ENCODE measurements around the gene TREM2.
"Not testable (repeated sequence)": the region's sequence is repeated elsewhere in the genome, so short reads cannot be mapped to it uniquely, and the experiment has no call there.

TREM2 gene

DNA sequence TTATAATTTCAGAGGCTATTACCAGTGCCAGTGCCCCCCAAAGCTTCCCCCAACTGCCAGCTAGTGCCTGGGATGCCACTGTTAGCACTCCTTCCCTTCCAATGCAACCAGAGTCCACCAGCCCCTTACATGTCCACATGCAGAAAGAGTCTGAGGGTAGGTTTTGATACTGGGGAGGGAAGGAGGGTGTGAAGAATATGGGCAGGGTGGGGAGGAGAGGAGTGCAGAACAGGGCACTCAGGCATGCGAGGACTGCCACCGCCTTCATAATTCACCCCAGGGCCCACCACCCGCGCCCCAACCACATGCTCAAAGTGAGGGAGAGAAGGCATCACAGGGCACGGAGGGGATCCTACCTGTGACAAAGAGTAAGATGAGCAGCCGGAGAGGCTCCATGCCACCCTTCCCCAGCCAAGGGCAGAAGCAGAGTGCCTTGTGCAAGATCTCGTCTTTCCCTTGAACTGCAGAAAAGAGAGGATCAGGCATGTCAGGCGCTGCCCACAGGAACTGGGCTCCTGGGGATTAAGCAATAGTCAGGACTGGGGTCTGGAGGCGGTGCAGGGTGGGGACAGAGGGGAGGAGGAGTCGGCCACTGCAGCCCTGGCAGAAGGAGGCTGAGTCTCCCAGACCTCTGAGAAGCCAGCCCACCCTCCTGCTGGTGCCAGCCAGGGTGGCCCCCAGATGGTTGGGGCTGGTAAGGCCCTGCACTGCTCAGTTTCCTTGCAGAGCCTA is at the start of gene TREM2:
Gene TREM2 (minus strand): TSS at position 430 of the 732 bp plus-strand sequence. CDS start 34 bp downstream, at position 396.
- no peak for DNase-seq

DNA sequence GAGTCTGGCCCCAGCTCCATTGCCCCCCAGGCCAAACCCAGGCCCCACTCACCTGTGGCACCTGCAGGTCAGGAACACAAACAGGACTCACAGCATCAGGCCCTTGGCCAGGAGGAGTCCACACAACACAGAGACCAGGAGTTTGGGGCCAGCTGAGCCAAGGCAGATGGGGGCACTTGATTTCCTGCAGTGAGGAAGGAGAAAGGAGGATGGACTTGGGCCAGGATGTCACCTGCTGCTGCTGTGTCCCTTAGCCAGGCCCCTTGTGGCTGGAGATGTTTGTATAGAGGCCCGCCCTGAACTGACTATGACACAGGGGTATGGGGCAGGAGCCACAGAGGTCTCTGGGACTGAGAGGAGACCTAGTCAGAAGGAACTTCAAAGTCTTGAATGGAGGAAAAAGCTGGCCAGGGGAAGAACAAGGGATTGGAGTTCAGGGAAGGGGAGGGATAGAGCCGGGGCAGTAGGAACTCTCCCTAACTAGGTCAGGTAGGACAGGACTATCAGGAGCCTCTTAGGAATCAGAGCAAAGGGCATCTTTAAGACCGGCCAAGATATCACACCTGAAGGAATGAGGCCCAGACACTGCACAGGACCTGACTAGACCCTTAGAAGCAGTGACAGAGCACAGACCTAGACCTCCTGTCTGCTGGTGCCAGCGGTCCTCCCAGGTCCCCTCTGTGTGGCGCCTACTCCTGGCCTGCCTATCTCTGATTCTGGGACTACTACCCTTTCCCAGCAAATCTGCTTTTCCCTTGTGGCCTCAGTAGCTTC is 46.8 kb upstream of the TREM2 start:
- no peak for DNase-seq

GRCh38 chr6:41208439-41209106 is 45.7 kb upstream of the TREM2 start:
- no peak for DNase-seq

- no peak for DNase-seq
Measured at GRCh38 chr6:41204156-41204555, 41.2 kb upstream of the TREM2 start.

GRCh38 chr6:41201764-41202173 is 38.9 kb upstream of the TREM2 start:
- no peak for DNase-seq

DNA sequence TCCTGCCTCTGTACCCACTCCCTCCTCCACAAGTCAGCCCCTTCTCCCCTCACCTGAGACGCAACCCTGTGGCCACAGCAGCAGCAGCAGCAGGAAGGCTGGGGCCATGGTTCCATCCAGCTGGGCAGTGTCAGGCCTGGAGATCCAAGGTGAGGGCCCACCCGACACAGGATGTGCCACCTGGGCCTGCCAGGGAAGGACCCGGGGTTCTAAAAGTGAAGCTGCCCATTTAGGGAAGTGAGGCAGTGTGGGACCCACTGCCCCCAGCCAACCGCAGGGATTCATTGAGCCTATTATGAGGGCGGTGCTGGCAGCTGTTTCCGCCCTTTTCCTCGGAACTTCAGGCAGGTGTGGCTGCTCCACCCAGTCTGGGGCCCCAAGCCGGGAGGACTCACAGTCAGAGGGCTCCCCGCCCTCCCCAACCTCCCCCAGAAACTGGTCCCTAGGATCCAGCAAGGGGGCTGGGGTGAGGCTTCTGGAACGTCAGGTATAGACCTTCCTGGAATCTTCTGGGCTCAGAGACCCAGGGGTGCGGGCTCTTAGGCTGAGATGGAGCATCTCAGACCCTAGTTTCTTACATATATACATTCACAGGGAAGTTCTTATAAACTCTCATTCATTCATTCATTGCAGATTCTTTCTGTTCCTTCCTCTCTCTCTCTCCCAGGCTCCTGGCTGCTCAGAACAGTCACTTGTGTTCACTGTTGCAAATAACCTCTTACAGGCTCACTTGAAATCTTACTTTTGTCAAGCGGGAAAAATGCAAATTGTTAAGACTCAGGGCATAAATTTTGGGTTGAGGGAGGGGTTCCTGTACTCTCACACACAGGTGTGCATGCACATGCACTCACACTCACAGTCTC is 38.2 kb upstream of the TREM2 start, which contains the start of gene TREML2:
Gene TREML2 (minus strand): TSS at position 249 of the 863 bp plus-strand sequence. CDS start 141 bp downstream, at position 108.
- no peak for DNase-seq

- no peak for DNase-seq
Measured at GRCh38 chr6:41200296-41200900, 37.5 kb upstream of the TREM2 start.

GRCh38 chr6:41199552-41200246 is 36.8 kb upstream of the TREM2 start:
- DNase-seq, result no peak

GRCh38 chr6:41197234-41197633 is 34.3 kb upstream of the TREM2 start:
- DNase-seq, result no peak

GRCh38 chr6:41194386-41194785 is 31.5 kb upstream of the TREM2 start:
- DNase-seq, result no peak

GRCh38 chr6:41193884-41194283 is 31.0 kb upstream of the TREM2 start:
- DNase-seq, result no peak

GRCh38 chr6:41193171-41193734 is 30.3 kb upstream of the TREM2 start:
- DNase-seq, result no peak

- DNase-seq, result no peak
Measured at GRCh38 chr6:41191569-41191968, 28.7 kb upstream of the TREM2 start.

GRCh38 chr6:41190791-41191190 is 27.9 kb upstream of the TREM2 start:
- DNase-seq, result no peak

- no peak for DNase-seq
Measured at GRCh38 chr6:41189967-41190366, 27.1 kb upstream of the TREM2 start.

DNA sequence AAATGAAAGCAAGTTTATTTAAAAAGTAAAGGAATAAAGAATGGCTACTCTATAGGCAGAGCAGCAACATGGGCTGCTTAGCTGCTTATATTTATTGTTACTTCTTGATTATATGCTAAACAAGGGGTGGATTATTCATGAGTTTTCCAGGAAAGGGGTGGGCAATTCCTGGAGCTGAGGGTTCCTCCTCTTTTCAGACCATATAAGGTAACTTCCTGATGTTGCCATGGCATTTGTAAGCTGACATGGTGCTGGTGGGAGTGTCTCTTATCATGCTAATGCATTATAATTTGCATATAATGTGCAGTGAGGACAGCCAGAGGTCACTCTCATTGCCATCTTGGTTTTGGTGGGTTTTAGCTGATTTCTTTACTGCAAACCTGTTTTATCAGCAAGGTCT is 26.1 kb upstream of the TREM2 start:
- not testable (repeated sequence) for DNase-seq

DNA sequence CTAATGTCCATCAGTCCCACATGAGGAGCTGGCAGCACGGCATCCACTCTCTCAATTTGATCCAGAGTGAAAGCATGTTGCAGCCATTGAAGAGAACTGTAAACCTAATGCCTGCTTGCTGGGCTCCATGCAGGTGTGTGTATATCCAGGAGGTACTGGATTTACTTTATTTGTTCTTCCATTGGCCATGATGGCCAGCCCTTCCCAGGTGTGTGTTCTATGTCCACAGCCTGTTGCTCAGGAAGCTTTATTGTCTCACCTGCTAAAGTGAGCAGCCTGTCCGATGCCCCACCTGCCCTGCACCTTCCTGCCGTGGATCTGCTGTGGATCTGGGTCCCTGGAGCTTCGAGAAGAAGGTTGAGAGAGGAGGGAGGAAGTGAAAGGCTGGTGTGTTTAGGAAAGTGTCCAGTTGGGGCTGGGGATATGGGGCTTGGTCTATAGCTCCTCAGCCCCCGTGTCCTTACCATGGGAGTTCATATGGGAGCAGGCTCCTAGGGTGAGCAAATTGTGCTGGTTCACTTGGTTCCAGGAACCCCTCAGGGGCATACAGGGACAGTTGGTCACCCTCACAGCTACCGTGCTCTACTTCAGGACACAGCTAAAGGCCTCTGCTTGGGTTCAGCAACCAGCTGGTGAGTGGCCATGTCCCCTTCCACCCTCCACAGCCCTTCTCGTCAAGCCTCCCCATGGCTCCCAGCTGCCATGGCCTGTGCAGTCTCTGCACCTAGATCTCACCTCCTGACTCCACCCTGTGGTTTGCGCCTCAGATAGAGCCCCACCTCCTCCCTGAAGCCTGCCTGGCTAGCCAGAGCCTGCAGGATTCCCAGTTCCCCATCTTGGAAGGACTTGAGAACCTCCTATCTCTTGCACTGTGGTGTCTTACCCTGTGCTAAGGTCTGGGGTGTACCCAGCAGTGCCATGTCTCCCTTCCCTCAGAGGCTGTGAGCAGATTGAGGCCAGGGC is 25.3 kb upstream of the TREM2 start:
- DNase-seq, result no peak

DNA sequence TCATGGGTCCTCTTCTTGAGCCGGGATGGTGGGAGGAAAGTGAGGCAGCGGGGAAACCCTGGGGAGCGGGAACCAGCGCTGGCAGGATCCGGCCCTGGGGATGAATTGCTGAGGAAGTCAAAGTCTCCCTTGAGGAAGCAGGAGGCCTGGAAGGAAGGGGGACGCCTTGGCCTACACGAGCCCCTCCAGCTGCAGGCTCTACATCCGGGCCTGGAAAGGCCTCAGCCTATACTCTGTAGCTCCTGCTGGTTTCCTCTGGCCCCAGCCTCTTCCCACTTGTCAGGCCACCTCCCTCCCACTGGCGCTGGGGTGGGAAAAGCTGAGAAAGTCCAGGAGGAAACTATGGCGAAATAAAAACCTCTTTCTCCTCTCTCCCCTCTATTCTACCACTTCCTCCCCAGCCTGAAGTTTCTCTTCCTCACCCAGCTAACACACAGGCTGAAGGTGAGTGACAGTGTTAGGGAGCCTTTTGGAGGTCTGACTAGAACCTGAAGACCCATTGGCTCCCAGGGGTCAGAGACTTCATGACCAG is 23.2 kb upstream of the TREM2 start:
- no peak for DNase-seq

DNA sequence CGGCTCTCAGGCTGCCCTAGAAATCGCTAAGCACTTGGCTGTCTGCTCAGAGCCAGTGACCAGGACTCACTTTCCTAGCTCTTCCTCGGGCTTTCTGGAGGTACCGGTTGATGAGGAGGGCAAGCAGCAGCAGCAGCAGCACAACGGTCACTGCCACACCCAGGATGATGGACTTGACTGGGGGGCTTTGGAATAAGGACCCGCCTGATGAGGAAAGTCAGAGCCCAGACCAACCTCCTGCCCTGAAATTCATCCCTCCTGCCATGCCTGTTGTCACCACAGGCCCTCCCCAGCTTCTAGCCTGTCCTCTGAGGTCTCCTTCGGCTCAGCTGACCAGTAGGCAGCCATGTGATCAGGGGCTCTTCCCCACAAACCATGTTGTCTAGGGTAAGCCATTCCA is 21.8 kb upstream of the TREM2 start:
- DNase-seq, result no peak

Measured in NCI-H2171 treated with DMSO at 0.1 percent for 48 hours (cell line).